DOHH2 (cell line): ENCODE data around the gene PHLPP2.

Source experiments
- EZH2phosphoT487 ChIP-seq: fragments of 200-600 bp; sonication (generic); IDR thresholded peaks from 2 replicates; pipeline ENCODE4 v1.6.1; 2017; ENCODE audit warnings: borderline replicate concordance, mild to moderate bottlenecking, antibody characterized with exemption, low read length, moderate library complexity, mixed read lengths
- TF ChIP-seq, protein P1 (sequence below): fragments of 200-600 bp; sonication (generic); IDR thresholded peaks from one replicate; pipeline ENCODE4 v1.5.1; 2014; ENCODE audit warnings: antibody characterized with exemption, mild to moderate bottlenecking, low read depth, low read length; ENCODE audit not compliant: poor library complexity, severe bottlenecking

GRCh38 chr16:71723537-71724319, 773 bp downstream of the PHLPP2 start:
- TF ChIP-seq, protein P1, sequence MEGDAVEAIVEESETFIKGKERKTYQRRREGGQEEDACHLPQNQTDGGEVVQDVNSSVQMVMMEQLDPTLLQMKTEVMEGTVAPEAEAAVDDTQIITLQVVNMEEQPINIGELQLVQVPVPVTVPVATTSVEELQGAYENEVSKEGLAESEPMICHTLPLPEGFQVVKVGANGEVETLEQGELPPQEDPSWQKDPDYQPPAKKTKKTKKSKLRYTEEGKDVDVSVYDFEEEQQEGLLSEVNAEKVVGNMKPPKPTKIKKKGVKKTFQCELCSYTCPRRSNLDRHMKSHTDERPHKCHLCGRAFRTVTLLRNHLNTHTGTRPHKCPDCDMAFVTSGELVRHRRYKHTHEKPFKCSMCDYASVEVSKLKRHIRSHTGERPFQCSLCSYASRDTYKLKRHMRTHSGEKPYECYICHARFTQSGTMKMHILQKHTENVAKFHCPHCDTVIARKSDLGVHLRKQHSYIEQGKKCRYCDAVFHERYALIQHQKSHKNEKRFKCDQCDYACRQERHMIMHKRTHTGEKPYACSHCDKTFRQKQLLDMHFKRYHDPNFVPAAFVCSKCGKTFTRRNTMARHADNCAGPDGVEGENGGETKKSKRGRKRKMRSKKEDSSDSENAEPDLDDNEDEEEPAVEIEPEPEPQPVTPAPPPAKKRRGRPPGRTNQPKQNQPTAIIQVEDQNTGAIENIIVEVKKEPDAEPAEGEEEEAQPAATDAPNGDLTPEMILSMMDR, result no peak
- no peak for TF ChIP-seq EZH2phosphoT487
